Measurements from ENCODE around the gene AVPR1B. TPM values are rescaled to one million over a fixed set of nuclear protein-coding genes. Genes with fewer than 3 reads are reported as not detected.

The AVPR1B gene
- total RNA-seq, 4 donors from 2014 or later = not detected

- ATAC-seq (ENCODE audit: low FRiP score) = no peak
- TF ChIP-seq CTCF (IDR thresholded peaks at IDR 0.05) = no peak
- no peak for DNase-seq (ENCODE audit: low spot score)
Observed at GRCh38 chr1:206108635-206109034, 8.6 kb downstream of the AVPR1B start.

- DNase-seq (ENCODE audit: low spot score) (no peak), ATAC-seq (ENCODE audit: low FRiP score) (no peak)
- TF ChIP-seq CTCF (IDR thresholded peaks at IDR 0.05) = no peak
Observed at GRCh38 chr1:206107168-206107544, 10.0 kb downstream of the AVPR1B start.

DNA sequence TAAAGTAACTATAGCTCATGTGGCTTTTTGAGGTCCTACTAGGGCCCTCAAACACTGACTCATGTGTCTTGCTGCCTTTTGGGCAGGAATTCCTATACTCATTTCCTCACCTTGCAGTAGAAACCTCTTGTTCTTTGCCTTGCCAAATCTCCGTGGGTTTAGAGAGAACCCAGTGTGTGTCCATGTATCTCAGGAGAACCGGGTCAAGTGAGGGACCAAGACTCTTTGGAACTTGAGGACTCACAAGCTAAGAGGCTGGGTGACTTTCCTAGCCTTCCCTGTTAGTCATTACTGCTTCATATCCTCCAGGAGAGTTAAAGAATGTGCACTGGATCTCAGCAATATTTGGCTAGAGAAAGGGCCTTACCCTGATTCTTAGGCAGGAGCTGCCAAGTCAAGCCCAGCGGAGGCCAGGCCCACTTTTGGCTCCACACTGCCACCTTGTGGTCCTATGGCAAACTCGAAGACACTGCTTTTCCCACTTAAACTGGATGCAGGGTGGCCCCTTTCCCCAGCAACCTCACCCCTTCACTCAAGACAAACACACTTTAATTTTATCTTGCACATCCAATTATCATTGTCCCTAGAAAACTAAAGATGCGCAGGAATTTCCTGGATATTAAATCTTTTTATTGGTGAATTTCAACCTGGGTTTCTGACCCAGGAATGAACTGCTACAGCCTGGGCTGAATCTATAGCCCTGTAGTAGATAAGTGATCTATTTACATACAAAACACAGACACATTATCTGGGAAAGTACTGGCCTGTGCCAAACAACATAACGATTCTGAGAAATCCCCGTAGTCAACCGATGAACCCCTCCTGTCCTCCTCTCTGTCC lies 10.6 kb downstream of the AVPR1B start:
- DNase-seq (ENCODE audit: low spot score) (peak; percentile 76), ATAC-seq (ENCODE audit: low FRiP score) (peak; percentile 92)
- peak in 1 of 3 donors; percentile 75 for TF ChIP-seq CTCF (IDR thresholded peaks at IDR 0.05)

DNA sequence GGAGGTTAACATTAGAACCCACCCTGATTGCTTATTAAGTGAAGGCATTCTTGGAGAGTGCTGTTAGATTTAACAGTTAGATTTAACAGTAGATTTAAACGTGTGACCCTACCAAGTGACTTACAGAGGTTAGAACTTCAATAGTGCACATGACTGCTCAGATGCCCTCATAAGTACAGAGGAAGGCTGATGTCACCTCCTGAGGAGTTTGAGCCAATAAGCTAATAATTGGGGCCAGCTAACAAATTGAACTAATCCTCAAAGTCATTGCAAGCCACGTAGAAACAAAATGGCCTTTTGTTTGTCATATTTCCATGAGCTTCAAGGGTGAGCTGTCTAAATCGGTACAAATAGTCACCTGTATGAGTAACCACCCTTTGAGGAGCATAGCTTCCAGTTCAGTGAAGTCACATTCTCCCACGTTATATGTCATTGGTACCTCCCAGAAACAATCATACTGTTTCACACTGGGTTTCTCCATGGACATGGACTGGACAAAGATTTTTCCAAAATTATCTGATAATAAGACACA lies 11.7 kb downstream of the AVPR1B start:
- TF ChIP-seq CTCF (IDR thresholded peaks at IDR 0.05) = no peak
- DNase-seq (ENCODE audit: low spot score) (no peak), ATAC-seq (ENCODE audit: low FRiP score) (no peak)

- ATAC-seq (ENCODE audit: low FRiP score) (no peak), DNase-seq (ENCODE audit: low spot score) (no peak)
- no peak for TF ChIP-seq CTCF (IDR thresholded peaks at IDR 0.05)
Observed at GRCh38 chr1:206103979-206104378, 13.2 kb downstream of the AVPR1B start.

DNA sequence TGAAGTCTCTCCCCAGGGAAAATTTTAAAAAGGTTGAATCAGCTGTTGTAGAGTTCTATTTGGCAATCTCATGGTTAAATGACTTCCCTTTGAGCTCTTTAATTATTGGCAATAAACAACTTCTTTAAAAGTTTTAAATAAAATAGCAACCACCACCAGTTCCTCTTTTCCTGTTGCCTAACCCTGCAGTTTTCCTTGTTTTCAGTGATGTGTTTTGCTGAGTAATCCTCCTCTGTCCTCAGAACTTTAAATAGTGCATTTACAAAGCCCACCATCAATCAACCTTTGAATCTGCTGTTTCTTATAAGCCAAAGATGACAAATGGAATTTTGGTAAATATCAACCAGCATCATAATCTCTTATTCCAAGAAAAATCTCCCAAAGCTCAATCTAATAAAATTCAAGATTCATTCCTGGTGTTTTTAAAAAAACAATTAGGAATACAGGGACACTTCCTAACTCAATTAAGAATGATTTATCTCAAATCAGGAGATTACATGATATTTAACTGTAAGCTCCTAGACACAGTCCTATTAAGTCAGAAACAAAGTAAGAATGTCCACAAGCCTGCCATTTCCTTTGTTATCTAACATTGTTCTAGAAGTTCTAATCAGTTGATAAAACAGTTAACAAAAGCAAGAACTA lies 14.8 kb downstream of the AVPR1B start:
- no peak for DNase-seq (ENCODE audit: low spot score)
- ATAC-seq (ENCODE audit: low FRiP score) = no peak
- TF ChIP-seq CTCF (IDR thresholded peaks at IDR 0.05) = no peak

All from omental fat pad (tissue), 4 donors.